Measurements from ENCODE around the gene GPAM.
"Not testable (repeated sequence)": the region's sequence is repeated elsewhere in the genome, so short reads cannot be mapped to it uniquely, and the experiment has no call there.

GPAM gene

GRCh38 chr10:112229096-112229495 lies 45.5 kb upstream of the GPAM start:
- POLR2A ChIA-PET: no interaction called here
- no peak for DNase-seq (ENCODE audit: extremely low spot score)
- CTCF ChIA-PET: interaction anchor here (0.7 kb wide), 1 partner anchor 137 kb away, joined by 3 read pairs; no protein-coding TSS in a partner anchor
- no peak for TF ChIP-seq FOXA1 (IDR thresholded peaks at IDR 0.05)
- no peak for TF ChIP-seq ELF4 (IDR thresholded peaks at IDR 0.05)
- no peak for TF ChIP-seq L3MBTL2 (conservative IDR thresholded peaks at IDR 0.05)
- TF ChIP-seq ZNF384 (IDR thresholded peaks at IDR 0.05): no peak
- no peak for TF ChIP-seq HDGF (IDR thresholded peaks at IDR 0.05; ENCODE audit: borderline replicate concordance)
- no peak for TF ChIP-seq SUZ12 (IDR thresholded peaks at IDR 0.05)
- TF ChIP-seq TARDBP (IDR thresholded peaks at IDR 0.05): no peak
- no peak for TF ChIP-seq SP1 (IDR thresholded peaks at IDR 0.05)
- no peak for TF ChIP-seq CTBP1 (IDR thresholded peaks at IDR 0.05; ENCODE audit: borderline replicate concordance)
- no peak for TF ChIP-seq LEF1 (IDR thresholded peaks at IDR 0.05; ENCODE audit: borderline replicate concordance)
- TF ChIP-seq ARNT (IDR thresholded peaks at IDR 0.05): no peak
- no peak for TF ChIP-seq BHLHE40 (IDR thresholded peaks at IDR 0.05; ENCODE audit: borderline replicate concordance)
- TF ChIP-seq FOXM1 (IDR thresholded peaks at IDR 0.05; ENCODE audit: borderline replicate concordance): no peak
- no peak for TF ChIP-seq FOXK2 (IDR thresholded peaks at IDR 0.05)
- no peak for TF ChIP-seq NFRKB (IDR thresholded peaks at IDR 0.05)
- no peak for TF ChIP-seq PKNOX1 (IDR thresholded peaks at IDR 0.05)

DNA sequence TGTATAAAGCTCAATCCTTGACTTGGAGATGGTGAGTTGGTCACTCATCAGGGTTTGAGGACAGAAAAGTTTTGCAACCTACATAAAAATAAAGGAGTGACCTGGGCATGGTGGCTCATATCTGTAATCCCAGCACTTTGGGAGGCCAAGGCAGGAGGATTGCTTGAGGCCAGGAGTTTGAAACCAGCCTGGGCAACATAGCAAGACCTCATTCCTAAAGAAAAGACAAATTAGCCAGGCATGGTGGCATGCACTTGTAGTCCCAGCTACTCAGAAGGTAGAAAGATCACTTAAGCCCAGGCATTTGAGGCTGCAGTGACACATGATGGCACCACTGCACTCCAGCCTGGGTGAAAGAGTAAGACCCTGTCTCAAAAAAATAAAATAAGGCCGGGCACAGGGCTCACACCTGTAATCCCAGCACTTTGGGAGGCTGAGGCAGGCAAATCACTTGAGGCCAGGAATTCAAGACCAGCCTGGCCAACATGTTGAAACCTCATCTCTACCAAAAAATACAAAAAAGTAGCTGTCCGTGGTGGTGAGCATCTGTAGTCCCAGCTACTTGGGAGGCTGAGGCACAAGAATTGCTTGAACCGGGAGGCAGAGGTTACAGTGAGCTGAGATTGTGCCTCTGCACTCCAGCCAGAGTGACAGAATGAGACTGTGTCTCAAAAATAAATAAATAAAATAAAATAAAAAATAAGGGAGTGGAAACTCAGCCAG lies 45.0 kb upstream of the GPAM start:
- DNase-seq (ENCODE audit: extremely low spot score); POLR2A ChIA-PET: not testable (repeated sequence)
- CTCF ChIA-PET: interaction anchor here (0.7 kb wide), 1 partner anchor 137 kb away, joined by 3 read pairs; no protein-coding TSS in a partner anchor

GRCh38 chr10:112227331-112227987 lies 43.9 kb upstream of the GPAM start:
- no peak for DNase-seq (ENCODE audit: extremely low spot score)
- ChIA-PET CTCF (no interaction called here), POLR2A (no interaction called here)
- TF ChIP-seq L3MBTL2 (conservative IDR thresholded peaks at IDR 0.05) (no peak), FOXK2 (IDR thresholded peaks at IDR 0.05) (no peak), SP1 (IDR thresholded peaks at IDR 0.05) (no peak), NFRKB (IDR thresholded peaks at IDR 0.05) (no peak), PKNOX1 (IDR thresholded peaks at IDR 0.05) (no peak), FOXA1 (IDR thresholded peaks at IDR 0.05) (no peak), SUZ12 (IDR thresholded peaks at IDR 0.05) (no peak), CTBP1 (IDR thresholded peaks at IDR 0.05; ENCODE audit: borderline replicate concordance) (no peak), ELF4 (IDR thresholded peaks at IDR 0.05) (no peak), TARDBP (IDR thresholded peaks at IDR 0.05) (no peak)

GRCh38 chr10:112226439-112227248 lies 43.1 kb upstream of the GPAM start:
- POLR2A ChIA-PET: no interaction called here
- CTCF ChIA-PET: no interaction called here
- TF ChIP-seq CTBP1 (IDR thresholded peaks at IDR 0.05; ENCODE audit: borderline replicate concordance) (no peak), BHLHE40 (IDR thresholded peaks at IDR 0.05; ENCODE audit: borderline replicate concordance) (no peak), ARNT (IDR thresholded peaks at IDR 0.05) (no peak), NFRKB (IDR thresholded peaks at IDR 0.05) (no peak), ELF4 (IDR thresholded peaks at IDR 0.05) (no peak), LEF1 (IDR thresholded peaks at IDR 0.05; ENCODE audit: borderline replicate concordance) (no peak), FOXA1 (IDR thresholded peaks at IDR 0.05) (no peak)
- DNase-seq (ENCODE audit: extremely low spot score): no peak

GRCh38 chr10:112225771-112226438 lies 42.3 kb upstream of the GPAM start:
- DNase-seq (ENCODE audit: extremely low spot score): no peak
- ChIA-PET CTCF (no interaction called here), POLR2A (no interaction called here)
- TF ChIP-seq FOXA1 (IDR thresholded peaks at IDR 0.05) (no peak), FOXK2 (IDR thresholded peaks at IDR 0.05) (no peak)

DNA sequence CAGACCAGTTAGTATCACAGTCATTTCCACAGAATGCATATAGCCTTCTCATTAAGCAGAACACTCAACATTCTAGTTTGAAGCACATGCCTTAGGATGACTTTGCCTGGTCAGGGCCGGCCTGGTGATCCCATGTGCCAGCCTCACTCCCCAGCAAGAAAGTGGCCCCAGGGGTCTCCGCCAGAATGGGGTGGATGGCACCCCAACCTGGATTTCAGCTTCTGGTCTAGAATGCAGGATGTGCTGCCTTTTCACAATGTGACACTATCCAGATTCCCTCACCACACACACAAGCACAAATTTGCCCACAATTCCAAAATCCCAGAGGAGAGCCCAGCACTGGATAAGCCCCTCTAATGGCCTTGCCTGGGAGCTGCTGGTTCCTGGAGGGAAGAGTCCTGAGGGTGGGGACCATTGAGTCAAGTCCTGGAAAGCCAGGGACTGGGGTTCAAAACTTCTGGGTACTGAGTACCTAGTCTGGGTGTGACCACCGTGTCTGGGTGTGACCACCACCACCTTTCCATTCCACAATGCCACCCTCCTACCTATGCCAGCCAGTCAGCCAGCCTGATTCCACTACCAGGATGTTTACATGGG lies 41.5 kb upstream of the GPAM start:
- ChIA-PET POLR2A (no interaction called here), CTCF (no interaction called here)
- DNase-seq (ENCODE audit: extremely low spot score): no peak
- TF ChIP-seq FOXA1 (IDR thresholded peaks at IDR 0.05) (no peak), LEF1 (IDR thresholded peaks at IDR 0.05; ENCODE audit: borderline replicate concordance) (no peak), SUZ12 (IDR thresholded peaks at IDR 0.05) (no peak), ARNT (IDR thresholded peaks at IDR 0.05) (no peak), ELF4 (IDR thresholded peaks at IDR 0.05) (no peak), PKNOX1 (IDR thresholded peaks at IDR 0.05) (no peak), BHLHE40 (IDR thresholded peaks at IDR 0.05; ENCODE audit: borderline replicate concordance) (no peak), FOXK2 (IDR thresholded peaks at IDR 0.05) (no peak)

All from HEK293T (cell line).